GM18858 (cell line): Measurements from ENCODE around the gene OXSR1.
"Not testable (repeated sequence)": the region's sequence is repeated elsewhere in the genome, so short reads cannot be mapped to it uniquely, and the experiment has no call there.

ENCODE experiments used
- ATAC-seq: cut with Tn5 transposase; IDR thresholded peaks from one replicate; pipeline ENCODE4 v1.9.1; 2021; ENCODE audit not compliant: unreplicated experiment

Gene OXSR1

DNA sequence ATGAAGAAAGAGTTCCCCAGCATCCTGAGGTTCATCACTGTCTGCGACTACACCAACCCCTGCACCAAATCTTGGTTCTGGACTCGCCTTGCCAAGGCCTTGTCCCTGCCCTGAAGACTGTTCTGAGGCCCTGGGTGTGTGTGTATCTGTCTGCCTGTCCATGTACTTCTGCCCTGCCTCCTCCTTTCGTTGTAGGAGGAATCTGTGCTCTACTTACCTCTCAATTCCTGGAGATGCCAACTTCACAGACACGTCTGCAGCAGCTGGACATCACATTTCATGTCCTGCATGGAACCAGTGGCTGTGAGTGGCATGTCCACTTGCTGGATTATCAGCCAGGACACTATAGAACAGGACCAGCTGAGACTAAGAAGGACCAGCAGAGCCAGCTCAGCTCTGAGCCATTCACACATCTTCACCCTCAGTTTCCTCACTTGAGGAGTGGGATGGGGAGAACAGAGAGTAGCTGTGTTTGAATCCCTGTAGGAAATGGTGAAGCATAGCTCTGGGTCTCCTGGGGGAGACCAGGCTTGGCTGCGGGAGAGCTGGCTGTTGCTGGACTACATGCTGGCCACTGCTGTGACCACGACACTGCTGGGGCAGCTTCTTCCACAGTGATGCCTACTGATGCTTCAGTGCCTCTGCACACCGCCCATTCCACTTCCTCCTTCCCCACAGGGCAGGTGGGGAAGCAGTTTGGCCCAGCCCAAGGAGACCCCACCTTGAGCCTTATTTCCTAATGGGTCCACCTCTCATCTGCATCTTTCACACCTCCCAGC, 24.0 kb upstream of the OXSR1 start:
- ATAC-seq, result no peak

DNA sequence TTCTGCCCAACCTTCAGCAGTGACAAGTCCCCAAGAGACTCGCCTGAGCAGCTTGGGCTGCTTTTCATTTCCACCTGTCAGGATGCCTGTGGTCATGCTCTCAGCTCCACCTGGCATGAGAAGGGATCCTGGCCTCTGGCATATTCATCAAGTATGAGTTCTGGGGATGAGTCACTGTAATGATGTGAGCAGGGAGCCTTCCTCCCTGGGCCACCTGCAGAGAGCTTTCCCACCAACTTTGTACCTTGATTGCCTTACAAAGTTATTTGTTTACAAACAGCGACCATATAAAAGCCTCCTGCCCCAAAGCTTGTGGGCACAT, 23.4 kb upstream of the OXSR1 start:
- ATAC-seq, result no peak

GRCh38 chr3:38142959-38143358, 22.4 kb upstream of the OXSR1 start:
- ATAC-seq, result no peak

- ATAC-seq, result no peak
Measured at GRCh38 chr3:38143511-38143910, 21.8 kb upstream of the OXSR1 start.

- ATAC-seq, result no peak
Measured at GRCh38 chr3:38146504-38146903, 18.8 kb upstream of the OXSR1 start.

DNA sequence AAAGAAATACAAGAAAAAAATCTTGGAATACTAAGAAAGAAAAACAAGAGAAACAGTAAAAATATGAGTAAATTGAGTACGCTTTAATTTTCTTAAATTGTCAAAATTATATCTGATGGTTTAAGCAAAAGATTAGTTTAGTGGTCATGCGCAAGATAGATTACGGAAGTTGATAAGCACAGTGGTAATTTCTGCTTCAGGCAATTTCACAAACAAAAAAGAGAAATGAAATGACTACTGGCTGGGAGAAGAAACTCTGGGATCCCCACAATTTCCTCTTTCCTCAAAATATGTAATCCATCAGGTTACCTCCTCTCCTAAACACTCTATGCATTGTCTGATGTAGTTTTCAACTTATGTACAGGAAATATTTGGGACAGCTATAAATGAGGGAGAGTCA, 17.9 kb upstream of the OXSR1 start:
- ATAC-seq, result no peak

- no peak for ATAC-seq
Measured at GRCh38 chr3:38148311-38148882, 16.9 kb upstream of the OXSR1 start.

- ATAC-seq, result no peak
Measured at GRCh38 chr3:38149708-38150107, 15.6 kb upstream of the OXSR1 start.

- ATAC-seq, result no peak
Measured at GRCh38 chr3:38150780-38151528, 14.4 kb upstream of the OXSR1 start.

DNA sequence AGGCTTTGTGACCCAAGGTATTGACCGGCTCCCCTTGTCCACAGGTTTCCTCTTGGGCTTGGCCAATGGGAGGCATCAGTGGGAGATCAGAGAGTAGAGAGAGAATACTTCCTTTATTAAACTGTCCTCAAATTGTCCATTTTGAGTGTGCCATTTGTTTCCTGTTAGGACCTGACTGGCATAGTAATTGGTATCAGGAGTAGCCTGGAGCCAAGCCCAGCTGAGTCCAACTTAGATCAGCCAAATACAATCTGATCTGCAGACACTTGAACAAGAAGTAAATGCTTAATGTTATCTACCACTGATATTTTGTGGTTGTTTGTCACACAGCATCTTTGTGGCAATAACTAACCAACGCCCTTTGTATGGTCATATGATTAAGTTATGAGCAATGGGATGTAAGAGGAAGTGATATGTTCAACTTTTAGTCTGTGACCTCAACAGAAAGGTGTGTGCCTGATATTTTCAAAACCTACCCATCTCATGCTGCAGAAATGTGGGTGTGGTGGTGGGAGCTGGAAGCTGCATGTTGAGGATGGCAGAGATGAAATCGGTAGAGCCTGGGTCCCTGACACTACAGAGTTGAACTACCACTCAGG, 13.6 kb upstream of the OXSR1 start:
- no peak for ATAC-seq

GRCh38 chr3:38152609-38153008, 12.7 kb upstream of the OXSR1 start:
- ATAC-seq, result no peak

DNA sequence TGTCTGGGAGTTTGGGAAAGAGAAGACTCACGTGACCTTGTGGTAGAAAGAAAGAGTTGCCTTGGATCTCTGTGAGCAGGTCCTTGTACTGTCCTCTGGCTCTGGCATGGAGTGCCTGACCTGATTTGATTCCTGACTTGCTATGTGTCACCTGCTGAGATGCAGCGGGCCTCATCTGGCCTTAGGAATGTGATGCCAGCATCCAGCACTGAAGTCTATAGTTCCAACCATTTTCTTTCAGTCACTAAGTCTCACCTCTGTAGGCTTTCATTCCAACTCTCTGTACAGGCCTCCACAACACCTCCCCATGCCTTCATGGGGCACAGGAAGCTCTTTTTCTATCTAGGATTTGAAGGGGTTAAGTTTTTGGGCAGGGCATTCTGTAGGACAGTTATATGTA, 12.1 kb upstream of the OXSR1 start:
- no peak for ATAC-seq

DNA sequence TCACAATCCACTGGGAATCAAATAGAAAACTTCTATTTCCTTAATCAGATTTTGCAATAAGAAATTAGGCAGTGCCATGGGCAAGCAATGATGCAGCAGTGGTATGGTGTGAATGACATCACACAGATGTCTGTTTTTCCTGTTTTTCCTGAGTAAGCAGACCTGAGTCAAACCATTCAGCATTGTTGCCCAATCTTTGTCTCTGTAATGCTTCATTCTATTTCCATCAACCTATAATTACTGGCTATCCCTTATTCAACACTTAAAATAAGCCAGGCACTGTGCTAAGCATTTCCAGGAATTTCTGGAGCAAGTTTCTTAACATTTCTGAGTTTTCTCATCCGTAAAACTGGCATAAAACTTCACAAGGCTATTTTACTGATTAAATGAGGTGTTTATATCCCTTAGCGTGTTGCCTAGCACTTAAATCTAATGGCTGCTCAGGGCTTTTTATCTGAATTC, 11.3 kb upstream of the OXSR1 start:
- ATAC-seq, result no peak

DNA sequence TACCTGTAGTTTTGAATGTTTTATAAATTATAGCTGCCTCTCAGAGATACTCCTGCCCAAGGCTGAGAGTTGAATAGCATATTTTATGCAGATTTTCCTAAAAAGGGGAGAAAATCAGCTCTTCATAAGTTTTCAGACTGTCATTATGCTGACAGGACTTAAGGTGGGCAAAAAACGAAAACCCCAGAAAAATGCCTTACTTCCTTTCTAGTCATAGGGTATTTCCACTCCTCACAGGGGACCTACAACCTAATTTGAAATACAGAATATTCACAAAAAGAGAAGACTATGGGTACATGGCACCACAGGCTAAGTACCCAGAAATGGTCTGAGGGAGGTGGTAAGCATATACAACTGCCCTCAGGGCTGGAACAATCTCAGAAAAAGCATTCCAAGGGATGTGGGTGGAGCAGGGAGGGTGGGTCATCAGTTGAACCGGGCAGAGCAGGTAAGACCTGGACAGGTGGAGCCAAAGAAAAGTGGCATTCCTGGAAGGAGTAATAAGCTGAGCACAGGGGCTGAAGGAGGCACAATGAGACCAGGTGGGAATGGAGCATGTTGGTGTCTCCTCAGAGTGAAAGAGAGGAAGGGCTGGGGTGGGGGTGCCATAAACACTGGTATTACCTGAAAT, 10.6 kb upstream of the OXSR1 start:
- no peak for ATAC-seq

DNA sequence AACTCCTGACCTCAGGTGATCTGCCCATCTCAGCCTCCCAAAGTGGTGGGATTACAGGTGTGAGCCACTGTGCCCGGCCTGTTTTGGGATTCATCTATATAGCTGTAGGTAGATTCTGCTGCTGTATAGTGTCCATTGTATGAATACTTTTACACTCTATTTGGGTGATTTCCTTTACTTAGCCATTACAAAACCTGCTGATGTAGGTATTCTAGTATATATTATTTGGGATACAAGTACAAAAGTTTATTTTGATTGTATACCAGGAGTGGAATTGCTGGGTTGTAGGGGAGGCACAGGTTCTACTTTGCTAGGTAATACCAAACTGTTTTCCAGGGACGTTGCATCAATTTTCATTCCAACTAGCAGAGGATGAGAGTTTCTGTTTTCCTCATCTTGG, 9.5 kb upstream of the OXSR1 start:
- ATAC-seq, result no peak

DNA sequence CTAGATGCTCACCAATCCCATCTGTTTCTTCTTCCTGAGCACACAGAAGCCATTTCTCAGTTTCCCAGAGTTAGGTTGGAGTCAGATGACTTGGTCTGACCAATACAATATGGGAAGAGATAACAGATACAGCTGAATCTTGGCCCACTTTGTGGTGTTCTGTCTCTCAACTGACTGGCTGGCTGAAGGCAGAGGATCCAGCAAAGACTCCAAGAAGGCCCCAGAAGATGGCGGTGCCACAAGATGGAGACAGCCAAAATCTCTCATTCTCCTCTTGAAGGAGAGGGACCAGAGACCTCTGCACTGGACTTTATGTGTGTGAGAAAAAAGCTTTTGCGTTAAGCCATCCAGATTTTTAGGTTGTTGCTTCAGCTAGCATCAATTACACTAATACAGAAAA, 8.2 kb upstream of the OXSR1 start:
- no peak for ATAC-seq

- ATAC-seq, result no peak
Measured at GRCh38 chr3:38157595-38157994, 7.7 kb upstream of the OXSR1 start.

DNA sequence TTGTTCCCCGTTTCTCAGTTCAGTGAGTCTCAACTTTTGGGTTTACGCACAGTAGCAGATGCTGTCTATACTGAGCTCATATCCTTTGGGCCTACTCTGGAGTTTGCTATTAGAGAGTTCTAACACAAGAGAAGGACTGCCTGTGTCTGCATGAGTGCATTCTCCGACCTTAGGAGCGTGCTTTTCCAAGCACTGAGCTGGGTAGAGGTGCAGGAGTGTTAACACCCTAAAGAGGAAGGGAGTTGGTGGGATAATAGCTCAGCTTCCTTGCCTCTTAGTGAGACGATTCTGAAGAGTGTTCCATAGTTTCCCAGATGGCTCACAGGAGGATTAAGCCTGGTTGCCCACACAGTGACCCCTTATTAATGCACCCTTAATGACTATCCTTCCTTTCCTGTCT, 6.9 kb upstream of the OXSR1 start:
- no peak for ATAC-seq

DNA sequence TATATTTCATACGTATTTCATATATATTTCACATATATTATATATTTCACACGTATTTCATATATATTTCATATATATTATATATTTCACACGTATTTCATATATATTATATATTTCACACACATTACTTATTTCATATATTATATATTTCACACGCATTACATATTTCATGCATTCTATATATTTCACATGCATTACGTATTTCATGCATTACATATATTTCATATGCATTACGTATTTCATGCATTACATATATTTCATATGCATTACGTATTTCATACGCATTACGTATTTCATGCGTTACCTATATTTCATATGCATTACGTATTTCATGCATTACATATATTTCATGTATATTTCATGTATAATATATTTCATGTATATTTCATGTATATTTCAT, 4.6 kb upstream of the OXSR1 start:
- not testable (repeated sequence) for ATAC-seq

DNA sequence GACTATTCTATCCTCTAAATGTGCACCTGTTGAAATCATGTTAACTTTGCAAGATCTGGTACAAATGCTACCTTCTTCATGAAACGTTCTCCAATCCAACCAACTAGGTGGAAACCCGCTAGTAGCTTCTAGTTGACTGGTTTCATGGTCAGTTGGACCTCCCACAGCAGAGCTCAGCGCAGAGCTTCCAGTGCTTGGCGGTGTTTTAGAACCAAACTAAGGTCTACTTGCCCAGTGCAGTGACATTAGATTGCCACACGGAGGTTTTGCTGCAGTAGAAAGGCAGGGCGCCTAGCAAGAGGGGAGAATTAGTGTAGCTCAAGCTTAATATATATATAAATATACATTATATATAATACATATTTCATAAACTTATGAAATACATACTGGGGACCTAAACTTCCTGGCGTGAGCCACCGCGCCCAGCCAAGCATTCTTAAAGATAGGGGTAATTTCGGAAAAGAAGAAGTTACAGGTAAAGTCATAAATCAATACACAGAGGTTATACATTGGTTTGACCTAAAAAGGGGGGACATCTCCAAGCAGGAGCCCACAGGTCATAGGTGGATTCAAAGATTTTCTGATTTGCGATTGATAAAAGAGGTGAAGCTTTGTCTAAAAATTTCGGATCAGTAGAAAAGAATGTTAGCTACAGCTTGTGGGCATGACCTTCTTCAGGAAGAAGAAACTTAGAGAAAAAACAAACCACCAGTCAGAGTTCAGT, 2.1 kb upstream of the OXSR1 start:
- ATAC-seq, result no peak
